ENCODE data around the gene MALRD1.

Gene MALRD1

DNA sequence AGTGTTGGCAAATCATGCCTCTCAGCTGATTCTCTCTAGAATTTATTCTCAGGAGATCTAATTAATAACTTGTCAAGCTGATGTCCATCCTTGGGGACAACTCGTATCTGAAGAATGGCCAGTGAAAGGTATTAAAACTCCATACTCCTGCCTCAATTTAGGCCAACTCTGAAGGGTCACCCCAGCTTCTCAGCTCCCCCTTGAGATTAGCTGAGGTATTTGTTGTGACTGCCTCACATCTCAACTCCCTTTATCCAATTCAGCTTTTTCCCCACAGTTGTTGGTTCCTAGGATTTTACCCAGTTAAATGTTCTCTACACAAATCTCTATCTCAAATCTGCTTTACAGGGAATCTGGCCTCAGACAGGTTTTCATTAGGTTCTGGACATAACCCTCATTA, 182.4 kb downstream of the MALRD1 start:
- DNase-seq = no peak

DNA sequence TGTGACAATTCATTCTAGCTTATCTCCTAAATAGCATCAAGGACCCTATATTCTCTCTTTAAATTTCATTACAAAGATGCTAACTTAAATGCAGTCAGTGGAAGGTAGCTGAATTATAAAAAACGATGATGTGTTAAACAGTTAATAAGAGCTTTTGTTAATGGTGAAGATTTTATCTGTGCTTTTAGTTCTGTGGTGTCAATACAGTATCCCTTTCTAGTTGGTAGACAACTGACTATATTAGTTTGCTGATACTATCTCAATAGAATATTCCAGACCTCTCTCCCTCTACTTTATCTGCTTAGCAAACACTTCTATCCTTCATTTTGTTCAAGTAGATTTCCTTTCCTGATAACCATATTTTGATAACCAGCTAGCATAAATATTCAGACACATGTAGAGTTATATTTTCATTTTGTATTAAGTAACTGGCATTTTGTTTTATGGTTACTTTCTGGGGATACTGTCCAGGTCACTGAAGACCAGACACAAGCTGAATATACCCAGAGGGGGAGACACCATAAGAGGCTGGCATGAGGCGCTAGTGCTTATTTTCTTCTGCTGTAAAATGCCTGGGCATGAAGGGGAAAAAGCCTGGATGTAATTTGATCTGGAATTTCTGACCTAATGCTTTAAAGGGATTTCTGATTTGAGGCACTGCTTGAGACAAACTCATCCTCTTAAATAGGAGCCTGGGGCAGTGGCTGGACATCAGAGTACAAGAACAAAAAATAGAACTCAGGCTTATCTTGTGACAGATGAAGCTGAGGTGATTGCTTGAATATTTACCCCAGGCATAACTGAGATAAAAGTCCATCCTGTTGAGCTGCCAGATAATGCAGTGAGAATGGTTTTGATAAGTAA, 197.5 kb downstream of the MALRD1 start:
- no peak for DNase-seq

DNA sequence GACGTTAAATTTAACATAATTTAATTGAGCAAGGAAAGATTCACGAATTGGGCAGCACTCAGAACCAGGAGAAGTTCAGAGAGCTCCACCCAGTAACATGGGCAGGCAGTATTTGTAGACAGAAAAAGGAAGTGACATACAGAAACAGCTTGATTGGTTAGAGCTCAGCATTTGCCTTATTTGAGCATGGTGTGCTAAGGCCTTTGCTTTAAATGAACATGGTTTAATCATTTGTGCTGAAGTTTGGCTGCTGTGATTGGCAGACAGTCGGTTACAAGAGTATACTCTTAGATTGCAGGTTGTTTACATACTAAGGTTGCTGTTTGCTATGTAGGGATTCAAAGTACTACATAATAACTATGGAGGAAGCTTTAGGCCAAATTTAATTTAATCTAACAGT, 199.2 kb downstream of the MALRD1 start:
- DNase-seq = no peak

DNA sequence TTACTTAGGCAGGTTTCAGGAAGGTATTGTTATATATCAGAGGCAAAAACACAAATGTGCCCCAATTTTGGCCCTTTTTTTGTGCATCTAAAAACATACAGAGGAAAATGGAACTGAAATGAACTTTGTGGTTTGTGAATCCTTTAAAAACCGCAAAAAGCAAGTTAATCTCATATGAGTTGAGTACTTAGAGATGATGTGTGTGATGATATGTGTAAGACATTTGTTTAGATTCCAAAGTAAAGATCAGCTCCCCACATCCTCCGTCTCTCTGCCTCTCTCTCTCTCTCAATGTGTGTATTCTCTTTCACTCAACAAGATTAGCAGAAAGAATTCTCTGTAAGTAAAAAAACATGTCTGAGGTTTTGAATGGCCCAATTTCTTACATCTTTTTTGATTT, 201.9 kb downstream of the MALRD1 start:
- no peak for DNase-seq

DNA sequence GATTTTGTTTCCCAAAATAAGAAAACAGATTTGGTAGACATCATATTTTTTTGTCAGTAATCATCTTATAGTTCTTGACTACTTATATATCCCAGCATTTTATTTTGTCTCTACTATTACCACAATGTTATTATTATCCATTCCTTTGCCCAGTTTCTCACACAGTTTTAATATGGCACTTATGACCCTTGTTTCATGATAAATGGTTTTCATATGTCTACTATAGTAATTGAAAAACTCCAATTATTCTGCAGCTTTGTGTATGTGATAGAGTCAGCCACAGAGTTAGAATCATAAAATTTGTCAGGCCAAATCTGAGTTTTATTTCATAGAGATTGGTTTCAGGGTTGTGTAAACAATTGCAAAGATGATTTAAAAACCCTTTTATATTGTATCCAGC, 203.9 kb downstream of the MALRD1 start:
- no peak for DNase-seq

DNA sequence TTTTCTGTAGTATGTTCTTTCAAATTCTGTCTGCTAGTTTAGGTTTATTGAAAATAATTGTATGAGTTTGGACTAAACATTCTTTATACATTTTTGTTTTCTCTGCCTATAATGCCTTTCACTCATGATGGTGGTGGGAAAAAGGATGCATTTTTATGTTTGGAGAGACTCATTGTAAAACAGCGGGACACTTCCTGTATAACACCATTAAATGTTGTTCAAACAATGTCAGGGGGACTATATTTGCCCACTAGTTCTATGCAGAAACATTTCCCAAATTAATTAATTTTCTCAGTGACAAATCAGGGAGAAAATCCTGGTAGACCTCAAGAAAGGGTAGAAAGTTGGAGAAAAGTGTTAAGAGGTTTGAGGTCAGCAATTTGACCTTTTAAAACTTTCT, 207.7 kb downstream of the MALRD1 start:
- no peak for DNase-seq

DNA sequence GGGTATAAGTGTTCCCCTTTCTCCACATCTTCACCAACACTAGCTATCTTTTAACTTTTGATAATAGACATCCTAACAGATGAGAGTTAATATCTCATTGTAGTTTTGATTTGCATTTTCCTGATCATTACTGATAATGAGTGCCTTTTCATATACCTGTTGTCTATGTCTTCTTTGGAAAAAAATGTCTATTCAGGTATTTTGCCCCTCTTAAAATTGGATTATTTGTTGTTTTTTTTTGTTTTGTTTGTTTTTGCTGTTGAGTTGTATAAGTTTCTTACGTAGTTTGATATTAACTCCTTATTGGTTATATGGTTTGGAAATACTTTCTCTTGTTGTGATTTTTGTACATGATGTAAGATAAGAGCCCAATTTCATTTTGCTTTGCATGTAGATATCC, 214.7 kb downstream of the MALRD1 start:
- no peak for DNase-seq

DNA sequence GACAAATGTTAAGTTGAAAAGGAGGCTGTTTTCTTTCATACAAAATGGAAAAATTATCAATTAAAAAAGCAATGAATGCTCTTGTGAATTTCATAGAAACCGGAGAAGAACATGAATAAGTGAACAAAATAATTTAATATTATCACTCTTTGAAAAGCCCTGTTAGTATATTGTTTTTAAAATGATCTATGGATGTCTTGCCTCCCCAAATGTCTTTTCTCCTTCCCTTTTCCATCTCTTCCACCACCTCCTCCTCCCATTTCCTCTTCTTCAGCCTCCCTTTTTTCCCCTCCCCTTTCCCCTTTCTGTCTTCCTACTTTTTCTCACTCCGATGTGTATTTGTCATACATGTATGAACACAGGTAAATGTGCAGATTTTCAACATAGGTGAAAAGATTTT, 234.7 kb downstream of the MALRD1 start:
- DNase-seq = no peak

DNA sequence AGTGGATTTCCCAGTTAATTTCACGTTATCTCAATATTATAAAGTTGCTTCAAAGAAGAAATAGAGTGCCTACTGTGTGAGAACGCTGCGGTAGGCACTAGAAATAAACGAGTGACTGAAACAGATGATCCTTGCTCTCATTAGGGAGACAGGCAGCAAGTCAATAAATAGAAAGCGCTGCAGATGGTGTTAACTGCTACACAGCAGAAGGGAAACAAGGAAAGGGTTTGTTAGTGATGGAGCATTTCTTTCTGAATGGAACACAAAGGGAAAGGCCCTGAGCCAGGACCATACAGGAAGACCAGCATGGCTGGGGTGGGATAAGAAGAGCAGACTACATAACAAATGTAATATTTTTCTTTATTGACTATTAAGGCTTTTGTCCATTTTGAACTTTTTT, 235.2 kb downstream of the MALRD1 start:
- no peak for DNase-seq

DNA sequence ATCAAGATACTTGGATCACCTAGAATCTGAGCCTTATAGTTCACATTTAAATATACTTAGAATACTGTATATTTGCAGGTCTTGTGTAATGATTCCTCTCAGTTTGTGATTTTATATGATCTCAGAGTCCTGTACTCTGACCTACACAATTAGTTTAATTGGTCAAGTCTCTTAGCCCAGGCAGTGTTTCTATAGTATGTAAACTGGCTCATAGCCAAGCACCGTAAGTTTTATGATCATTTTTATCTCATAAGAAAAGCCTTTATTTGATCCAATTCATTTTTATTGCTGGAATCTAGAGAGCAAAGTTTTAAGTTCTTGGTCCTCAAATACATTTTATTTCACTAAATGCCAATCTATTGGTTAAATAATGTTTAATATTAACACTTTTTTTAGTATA, 242.2 kb downstream of the MALRD1 start:
- DNase-seq = no peak

DNA sequence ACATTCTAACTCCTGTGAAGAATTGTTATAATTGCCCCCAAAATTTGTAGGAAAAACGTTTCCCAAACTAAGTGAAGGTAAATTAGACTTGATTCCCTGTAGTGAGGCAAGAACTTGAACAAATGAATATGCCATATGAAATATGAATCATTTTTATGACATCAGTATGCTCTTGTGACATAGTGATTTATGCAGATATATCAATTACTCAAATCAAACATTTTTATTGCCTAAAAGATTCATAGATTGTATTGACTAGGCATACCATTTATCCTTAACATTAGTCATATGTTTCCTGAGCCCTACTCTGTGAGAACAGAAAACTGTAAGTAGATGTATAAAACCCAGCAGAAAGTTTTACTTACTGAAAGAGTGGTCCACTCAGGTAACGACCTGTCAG, 245.6 kb downstream of the MALRD1 start:
- no peak for DNase-seq

DNA sequence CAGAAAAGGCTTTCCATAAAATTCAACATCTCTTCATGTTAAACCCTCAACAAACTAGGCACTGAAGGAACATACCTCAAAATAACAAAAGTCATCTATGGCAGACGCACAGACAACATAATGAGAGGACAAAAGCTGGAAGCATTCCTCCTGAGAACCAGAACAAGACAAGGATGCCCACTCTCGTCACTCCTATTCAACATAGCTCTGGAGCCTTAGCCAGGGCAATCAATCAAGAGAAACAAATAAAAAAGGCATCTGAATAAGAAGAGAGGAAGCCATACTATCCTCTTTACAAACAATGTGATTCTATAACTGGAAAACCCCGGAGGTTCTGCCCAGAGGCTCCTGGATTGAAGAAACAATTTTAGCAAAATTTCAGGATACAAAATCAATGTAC, 251.0 kb downstream of the MALRD1 start:
- no peak for DNase-seq

DNA sequence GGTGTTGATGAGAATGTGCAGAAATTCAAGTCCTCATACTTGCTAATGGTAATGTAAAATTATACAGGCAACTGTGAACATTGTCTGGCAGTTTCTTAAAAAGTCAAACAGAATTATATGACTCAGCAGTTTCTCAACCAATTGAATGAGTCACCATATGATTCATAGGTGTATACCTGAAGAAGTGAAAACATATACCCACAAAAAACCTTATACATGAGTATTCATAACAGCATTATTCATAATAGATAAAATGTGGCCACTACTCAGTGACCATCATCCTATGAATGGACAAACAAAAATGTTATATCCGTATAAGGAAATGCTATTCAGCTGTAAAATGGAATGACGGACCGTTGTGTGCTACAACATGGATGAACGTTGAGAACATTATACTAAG, 253.5 kb downstream of the MALRD1 start:
- no peak for DNase-seq

DNA sequence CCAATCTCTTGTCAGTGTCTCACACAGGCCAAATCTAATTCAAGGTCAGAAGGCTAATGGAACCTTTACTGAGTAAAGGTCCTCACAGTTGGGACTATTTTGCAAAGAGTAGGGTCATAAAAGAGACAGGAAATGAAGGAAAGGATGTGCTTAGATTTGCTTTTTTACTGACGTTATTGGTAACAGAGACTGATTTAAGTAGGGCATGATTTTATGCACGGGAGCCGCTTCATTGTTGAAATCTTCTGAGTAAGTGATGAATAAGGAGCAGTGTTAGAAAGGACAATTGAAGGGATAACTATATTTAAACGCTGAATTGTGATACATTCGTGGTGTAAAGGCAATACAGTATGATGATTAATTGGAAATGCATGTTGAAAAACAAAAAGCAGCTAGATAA, 261.5 kb downstream of the MALRD1 start:
- no peak for DNase-seq

DNA sequence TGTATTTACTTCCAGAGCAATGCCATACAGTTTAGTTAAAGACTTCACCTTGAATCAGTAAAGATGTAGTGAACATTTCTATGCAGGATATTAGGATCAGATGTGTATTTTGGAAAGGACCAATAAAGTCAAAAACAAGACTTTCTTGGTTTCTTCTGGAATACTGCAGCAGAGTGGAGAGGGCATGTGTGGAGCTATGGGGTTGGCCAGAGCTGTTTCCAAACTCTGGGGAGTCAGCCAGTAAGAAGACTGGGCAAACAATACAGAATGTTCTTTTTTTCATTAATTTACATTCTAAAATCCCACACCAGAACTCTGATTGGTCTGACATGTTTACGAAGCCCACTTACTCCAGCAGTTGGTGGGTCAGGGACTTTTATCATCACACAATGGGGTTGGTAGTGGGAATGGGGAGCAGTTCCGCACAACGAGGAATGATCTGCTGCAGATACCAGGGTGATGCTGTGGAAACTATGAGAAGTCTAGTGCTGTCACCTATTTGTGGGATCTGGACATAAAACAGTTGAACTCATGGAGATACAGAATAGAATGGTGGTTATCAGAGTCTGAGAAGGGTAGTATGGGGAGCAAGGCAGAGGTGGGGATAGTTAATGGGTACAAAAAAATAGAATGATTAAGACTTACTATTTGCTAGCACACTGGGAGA, 267.7 kb downstream of the MALRD1 start:
- DNase-seq = no peak

DNA sequence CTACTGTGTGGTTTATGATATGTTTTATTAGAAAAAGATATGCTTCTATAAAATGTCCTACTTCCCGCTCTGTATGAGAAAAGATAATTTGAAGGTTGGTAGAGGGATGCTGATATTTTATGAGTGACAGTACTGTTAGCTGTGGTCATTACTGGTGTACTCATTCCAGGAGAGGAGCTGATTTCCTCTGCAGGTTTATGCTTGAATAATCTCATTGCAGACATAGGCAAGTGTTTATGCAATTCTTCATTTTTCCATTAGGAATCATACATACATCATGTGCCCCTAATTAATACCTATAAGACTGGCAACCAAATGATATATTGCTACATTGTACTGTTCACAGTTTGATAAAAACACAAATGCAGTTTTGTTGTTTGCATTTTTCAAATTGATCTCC, 269.4 kb downstream of the MALRD1 start:
- DNase-seq = no peak

DNA sequence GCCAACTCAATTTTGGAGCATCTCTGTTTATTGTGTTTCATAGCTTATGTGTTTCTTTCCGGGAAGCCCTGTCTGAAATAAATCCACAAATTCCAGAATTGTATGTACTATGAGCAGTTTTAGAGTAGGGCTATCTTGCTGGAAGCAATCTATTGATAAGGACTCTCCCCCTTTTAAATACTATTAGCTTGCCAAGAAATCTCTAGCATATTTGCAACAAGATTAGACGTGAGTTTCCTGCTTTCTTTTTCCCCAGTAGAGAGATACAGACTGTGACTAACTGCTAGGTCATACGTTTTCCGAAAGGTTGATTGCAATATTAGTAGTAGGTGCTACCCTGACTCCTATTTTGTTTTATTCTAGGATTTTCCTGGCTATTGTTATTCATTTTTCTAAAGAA, 277.0 kb downstream of the MALRD1 start:
- no peak for DNase-seq

DNA sequence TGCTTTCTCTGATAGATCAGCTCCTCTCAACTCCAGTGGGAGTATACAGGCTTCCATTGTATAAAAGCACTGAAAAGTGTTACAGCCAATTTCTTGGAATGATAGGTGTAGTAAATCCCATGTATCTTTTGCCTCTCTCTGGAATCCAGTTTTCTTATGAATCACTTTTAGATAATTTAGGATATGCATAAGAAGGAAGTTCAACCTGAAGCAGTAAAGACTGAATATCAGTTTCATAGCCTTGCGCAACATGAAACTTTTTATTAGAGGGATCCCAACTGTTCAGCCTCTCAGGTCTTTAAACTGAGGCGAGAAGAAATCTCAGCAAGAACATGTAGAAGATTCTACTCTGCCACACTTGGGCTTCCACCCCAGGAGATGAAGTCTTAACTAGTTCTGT, 280.0 kb downstream of the MALRD1 start:
- DNase-seq = no peak

DNA sequence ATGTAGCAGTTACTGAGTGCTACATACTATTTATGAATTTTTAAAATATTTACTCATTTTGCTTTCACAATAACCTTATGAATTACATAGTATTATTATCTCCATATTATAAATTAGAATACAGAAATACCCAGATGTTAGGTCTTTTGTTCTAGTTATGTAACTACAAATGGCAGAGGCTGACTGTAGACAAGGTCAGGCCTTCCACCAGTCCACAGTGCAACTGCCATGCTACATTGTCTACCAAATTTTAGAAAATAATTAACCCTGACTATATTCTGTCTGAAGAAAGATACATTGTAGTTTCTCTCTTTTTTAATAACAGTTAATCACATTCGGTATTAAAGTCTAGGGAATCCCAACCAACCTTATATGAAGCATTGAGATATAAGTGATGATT, 280.9 kb downstream of the MALRD1 start:
- DNase-seq = no peak

DNA sequence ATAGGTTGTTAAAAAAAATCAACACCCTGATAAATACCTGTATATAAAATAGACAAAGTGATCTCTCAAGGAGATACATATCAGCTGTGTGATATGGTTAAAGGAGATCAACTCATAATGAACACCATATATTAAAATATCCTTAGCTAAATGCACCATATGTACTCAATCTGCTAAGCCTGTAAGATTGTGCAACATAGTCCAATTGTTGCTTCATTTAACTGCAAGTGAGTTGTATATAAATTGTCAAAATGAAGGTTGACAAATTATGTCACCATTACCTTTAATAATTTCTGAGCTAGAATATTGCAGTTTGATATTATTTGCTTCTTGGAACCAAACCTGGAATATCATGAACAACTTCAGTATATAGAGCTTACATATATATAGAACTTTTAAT, 283.7 kb downstream of the MALRD1 start:
- no peak for DNase-seq

DNA sequence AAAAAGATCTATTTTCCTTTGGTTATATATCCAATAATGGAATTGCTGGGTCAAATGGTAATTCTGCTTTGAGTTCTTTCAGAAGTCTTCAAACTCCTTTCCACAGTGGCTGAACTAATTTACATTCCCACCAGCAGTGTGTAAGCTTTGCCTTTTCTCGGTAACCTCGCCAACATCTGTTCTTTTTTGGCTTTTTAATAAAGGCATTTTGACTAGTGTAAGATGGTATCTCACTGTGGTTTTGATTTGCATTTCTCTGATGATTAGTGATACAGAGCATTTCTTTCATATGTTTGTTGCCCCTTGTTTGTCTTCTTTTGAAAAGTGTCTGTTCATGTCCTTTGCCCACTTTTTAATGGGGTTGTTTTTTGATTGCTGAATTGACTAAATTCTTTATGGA, 285.0 kb downstream of the MALRD1 start:
- no peak for DNase-seq

DNA sequence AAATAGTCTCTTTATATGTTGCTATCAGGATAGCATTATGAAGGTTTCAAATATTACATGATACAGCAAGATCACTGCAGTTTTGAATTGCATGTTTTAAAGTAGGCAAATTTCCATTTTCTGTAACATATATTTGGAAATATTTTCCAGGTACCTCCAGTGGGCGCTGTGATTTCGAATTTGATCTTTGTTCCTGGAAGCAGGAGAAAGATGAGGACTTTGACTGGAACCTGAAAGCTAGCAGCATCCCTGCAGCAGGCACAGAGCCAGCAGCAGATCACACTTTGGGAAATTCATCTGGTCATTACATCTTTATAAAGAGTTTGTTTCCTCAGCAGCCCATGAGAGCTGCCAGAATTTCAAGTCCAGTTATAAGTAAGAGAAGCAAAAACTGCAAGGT, 299.0 kb downstream of the MALRD1 start:
- DNase-seq = no peak

DNA sequence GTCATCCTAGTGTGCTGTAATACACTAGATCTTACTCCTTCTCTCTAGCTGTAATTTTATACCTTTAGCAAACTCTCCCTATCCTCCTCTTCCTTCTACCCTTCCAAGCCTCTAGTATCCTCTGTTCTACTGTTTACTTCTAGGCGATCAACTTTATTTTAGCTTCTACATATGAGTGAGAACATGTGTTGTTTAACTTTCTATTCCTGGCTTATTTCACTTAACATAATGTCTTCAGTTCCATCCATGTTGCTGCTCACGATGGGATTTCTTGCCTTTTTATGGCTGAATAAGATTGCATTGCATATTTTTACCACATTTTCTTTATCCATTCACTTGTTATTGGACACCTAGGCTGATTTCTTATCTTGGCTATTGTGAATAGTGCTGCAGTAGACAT, 318.6 kb downstream of the MALRD1 start:
- DNase-seq = no peak

DNA sequence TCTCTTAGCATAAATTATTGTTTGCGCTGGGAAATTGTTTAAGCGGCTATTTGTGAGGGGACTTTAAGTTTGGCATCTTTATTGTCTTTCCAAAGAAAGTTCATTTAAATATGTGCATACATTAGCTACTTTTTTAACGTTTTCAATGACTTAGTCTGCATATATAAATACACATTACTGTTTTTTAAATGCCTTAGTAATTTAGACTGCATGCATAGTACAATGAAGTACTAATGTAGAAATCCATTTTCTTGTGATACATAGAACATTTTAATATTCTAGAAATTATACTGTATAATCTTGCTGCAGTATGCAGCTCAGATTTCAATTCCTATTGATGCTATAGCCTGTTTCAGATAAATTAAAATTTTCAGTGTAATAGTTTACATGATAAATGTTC, 325.4 kb downstream of the MALRD1 start:
- no peak for DNase-seq
